ENCODE results near the gene CHERP.
A peak's percentile ranks its signal among the peaks of the same experiment; 100 is the strongest.

- TF ChIP-seq, protein P1, sequence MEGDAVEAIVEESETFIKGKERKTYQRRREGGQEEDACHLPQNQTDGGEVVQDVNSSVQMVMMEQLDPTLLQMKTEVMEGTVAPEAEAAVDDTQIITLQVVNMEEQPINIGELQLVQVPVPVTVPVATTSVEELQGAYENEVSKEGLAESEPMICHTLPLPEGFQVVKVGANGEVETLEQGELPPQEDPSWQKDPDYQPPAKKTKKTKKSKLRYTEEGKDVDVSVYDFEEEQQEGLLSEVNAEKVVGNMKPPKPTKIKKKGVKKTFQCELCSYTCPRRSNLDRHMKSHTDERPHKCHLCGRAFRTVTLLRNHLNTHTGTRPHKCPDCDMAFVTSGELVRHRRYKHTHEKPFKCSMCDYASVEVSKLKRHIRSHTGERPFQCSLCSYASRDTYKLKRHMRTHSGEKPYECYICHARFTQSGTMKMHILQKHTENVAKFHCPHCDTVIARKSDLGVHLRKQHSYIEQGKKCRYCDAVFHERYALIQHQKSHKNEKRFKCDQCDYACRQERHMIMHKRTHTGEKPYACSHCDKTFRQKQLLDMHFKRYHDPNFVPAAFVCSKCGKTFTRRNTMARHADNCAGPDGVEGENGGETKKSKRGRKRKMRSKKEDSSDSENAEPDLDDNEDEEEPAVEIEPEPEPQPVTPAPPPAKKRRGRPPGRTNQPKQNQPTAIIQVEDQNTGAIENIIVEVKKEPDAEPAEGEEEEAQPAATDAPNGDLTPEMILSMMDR (IDR thresholded peaks at IDR 0.05): no peak
- TF ChIP-seq POLR2A (IDR thresholded peaks at IDR 0.05): peak in 3 of 4 donors; percentile 44 to 86 (median 68)
Measured at GRCh38 chr19:16572332-16573211, 30.3 kb upstream of the CHERP start, which contains the start of gene SLC35E1.

Data from upper lobe of left lung (tissue), 4 donors.